Fibroblast of lung (primary cell): ENCODE results near the gene HMCN2. TPM values are rescaled to one million over a fixed set of nuclear protein-coding genes. Genes with fewer than 3 reads are reported as not detected.

Experiments used
- DNase-seq, 2 donors: peaks; one replicate each; pipeline versions ENCODE4 v3.0.0 to v3.0.0-alpha.2; 2010; ENCODE audit warnings: low read depth in 2 of 2
- H2AFZ ChIP-seq: 2 replicates; pipeline ENCODE4 v1.5.1; 2012; ENCODE audit warnings: low read length, control low read depth, inconsistent platforms
- H3K27ac ChIP-seq: 2 replicates; pipeline ENCODE4 v1.5.1; 2011; ENCODE audit warnings: low read length, control low read depth; ENCODE audit not compliant: insufficient read depth
- H3K27me3 ChIP-seq: 2 replicates; pipeline ENCODE4 v1.5.1; 2011; ENCODE audit warnings: mild to moderate bottlenecking, low read length; ENCODE audit not compliant: control insufficient read depth, insufficient read depth
- H3K36me3 ChIP-seq: 2 replicates; pipeline ENCODE4 v1.5.1; 2011; ENCODE audit warnings: low read length; ENCODE audit not compliant: control insufficient read depth, insufficient read depth
- H3K4me1 ChIP-seq: 2 replicates; pipeline ENCODE4 v1.5.1; 2011; ENCODE audit warnings: low read length; ENCODE audit not compliant: control insufficient read depth, insufficient read depth; ENCODE audit errors: extremely low read depth
- H3K4me2 ChIP-seq: 2 replicates; pipeline ENCODE4 v1.5.1; 2011; ENCODE audit warnings: low read length, control low read depth; ENCODE audit not compliant: insufficient read depth; ENCODE audit errors: extremely low read depth
- H3K4me3 ChIP-seq, 4 experiments: fragments of 200-600 bp in 1 of 4; sonication (generic) in 1 of 4; replicated peaks in 1 of 4; 2 replicates each; pipeline ENCODE4 v1.5.1; 2011 to 2016; ENCODE audit warnings: low read length in 4 of 4, low read depth in 3 of 4, mild to moderate bottlenecking in 3 of 4, control low read depth in 2 of 4, inconsistent platforms in 1 of 4, mixed read lengths in 1 of 4; ENCODE audit not compliant: insufficient read depth in 1 of 4; ENCODE audit errors: control extremely low read depth in 1 of 4
- H3K79me2 ChIP-seq: 2 replicates; pipeline ENCODE4 v1.5.1; 2012; ENCODE audit warnings: mild to moderate bottlenecking, low read length, inconsistent platforms; ENCODE audit not compliant: control insufficient read depth, insufficient read depth
- H3K9ac ChIP-seq: 2 replicates; pipeline ENCODE4 v1.5.1; 2011; ENCODE audit warnings: mild to moderate bottlenecking, low read length, control low read depth; ENCODE audit not compliant: insufficient read depth
- H3K9me3 ChIP-seq: 2 replicates; pipeline ENCODE4 v1.5.1; 2012; ENCODE audit warnings: low read depth, low read length; ENCODE audit not compliant: control insufficient read depth, insufficient read depth
- H4K20me1 ChIP-seq: 2 replicates; pipeline ENCODE4 v1.5.1; 2011; ENCODE audit warnings: low read length; ENCODE audit not compliant: control insufficient read depth, insufficient read depth; ENCODE audit errors: extremely low read depth
- EZH2 ChIP-seq: IDR thresholded peaks from 2 replicates; pipeline ENCODE4 v1.5.1; 2012; ENCODE audit warnings: low read length, control low read depth, mild to moderate bottlenecking; ENCODE audit errors: missing control alignments
- polyA plus RNA-seq, 2 donors: library from polyadenylated mRNA; depleted of rRNA in 1 of 2; stranded (reverse) in 1 of 2; unstranded in 1 of 2; fragments of >200 nt; gene quantifications; 2 replicates each; pipeline ENCODE4 v1.2.1, GENCODE V29; 2011 to 2012; ENCODE audit warnings: missing spikeins in 1 of 2
- total RNA-seq: library from RNA; depleted of rRNA; stranded (reverse); fragments of >200 nt; gene quantifications from 2 replicates; pipeline ENCODE4 v1.2.1, GENCODE V29; 2014
- TF ChIP-seq, protein P1 (sequence below), 2 donors: IDR thresholded peaks in 1 of 2; conservative IDR thresholded peaks in 1 of 2; 1 replicate in 1 of 2; 2 replicates in 1 of 2; pipeline ENCODE4 v1.5.1; 2011 to 2012; ENCODE audit warnings: low read length in 2 of 2, control low read depth in 1 of 2, inconsistent platforms in 1 of 2, low read depth in 1 of 2, mild to moderate bottlenecking in 1 of 2

The HMCN2 gene
- total and polyA plus RNA-seq, 2 donors (not counting 1 experiment from before 2014, with no cell fraction given): under 0.01 TPM; not detected in 1

DNA sequence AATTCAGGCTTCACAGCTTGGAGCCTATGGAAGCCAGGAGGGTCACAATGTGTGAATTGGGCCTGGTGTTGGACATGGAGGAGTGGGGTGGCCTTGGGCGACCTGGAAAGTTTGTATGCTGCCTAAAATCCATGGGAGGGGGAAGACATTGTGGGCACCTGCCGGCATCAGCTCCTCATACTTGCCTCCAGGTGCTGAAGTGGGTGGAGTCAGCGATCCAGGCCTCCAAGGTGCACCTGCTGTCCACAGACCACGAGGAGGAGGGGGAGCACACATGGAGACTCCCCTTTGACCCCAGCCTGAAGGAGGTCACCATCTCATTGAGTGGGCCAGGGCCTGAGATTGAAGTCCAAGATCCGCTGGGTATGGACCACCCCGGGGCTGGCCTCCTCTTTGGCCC, 29.1 kb downstream of the HMCN2 start:
- DNase-seq: no peak
- Histone ChIP-seq H3K27me3 (peaks cover 16% of the 10 kb centered on the region), H3K9ac (no peak overlapping the region), H3K4me3 (no peak overlapping the region), H4K20me1 (no peaks in the 10 kb centered on the region), H3K4me2 (no peak overlapping the region), H3K27ac (no peak overlapping the region), H3K79me2 (no peaks in the 10 kb centered on the region), H3K4me1 (no peaks in the 10 kb centered on the region), H3K36me3 (no peaks in the 10 kb centered on the region), H2AFZ (no peak overlapping the region), H3K9me3 (no peaks in the 10 kb centered on the region)
- TF ChIP-seq EZH2: no peak
- TF ChIP-seq, protein P1, sequence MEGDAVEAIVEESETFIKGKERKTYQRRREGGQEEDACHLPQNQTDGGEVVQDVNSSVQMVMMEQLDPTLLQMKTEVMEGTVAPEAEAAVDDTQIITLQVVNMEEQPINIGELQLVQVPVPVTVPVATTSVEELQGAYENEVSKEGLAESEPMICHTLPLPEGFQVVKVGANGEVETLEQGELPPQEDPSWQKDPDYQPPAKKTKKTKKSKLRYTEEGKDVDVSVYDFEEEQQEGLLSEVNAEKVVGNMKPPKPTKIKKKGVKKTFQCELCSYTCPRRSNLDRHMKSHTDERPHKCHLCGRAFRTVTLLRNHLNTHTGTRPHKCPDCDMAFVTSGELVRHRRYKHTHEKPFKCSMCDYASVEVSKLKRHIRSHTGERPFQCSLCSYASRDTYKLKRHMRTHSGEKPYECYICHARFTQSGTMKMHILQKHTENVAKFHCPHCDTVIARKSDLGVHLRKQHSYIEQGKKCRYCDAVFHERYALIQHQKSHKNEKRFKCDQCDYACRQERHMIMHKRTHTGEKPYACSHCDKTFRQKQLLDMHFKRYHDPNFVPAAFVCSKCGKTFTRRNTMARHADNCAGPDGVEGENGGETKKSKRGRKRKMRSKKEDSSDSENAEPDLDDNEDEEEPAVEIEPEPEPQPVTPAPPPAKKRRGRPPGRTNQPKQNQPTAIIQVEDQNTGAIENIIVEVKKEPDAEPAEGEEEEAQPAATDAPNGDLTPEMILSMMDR (conservative IDR thresholded peaks at IDR 0.05 in 1 of 2, IDR thresholded peaks at IDR 0.05 in 1 of 2; ENCODE audit: low read depth in 1 of 2, low read length in 2 of 2): no peak

DNA sequence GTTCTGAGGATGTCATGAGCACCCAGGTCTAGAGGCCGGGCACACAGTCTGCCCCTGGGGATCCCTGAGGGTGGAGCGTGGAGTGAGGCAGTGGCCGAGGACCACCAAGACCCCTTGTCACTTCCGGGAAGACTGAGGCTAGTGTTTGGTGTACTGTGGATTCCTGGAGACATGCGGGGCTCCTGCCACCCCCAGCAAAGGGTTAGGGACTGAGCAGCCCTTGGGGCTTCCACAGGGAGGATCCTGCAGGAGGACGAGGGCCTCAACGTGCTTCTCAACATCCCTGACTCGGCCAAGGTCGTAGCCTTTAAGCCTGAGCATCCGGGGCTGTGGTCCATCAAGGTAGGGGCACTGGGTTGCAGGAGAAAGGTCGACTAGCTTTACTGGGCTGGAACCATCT, 29.9 kb downstream of the HMCN2 start:
- Histone ChIP-seq H3K27ac (no peak overlapping the region), H3K36me3 (no peaks in the 10 kb centered on the region), H2AFZ (no peak overlapping the region), H3K4me1 (no peaks in the 10 kb centered on the region), H4K20me1 (no peaks in the 10 kb centered on the region), H3K4me2 (no peak overlapping the region), H3K4me3 (no peak overlapping the region), H3K79me2 (no peaks in the 10 kb centered on the region), H3K9me3 (no peaks in the 10 kb centered on the region), H3K27me3 (peaks cover 8% of the 10 kb centered on the region), H3K9ac (no peak overlapping the region)
- no peak for DNase-seq
- TF ChIP-seq, protein P1 (conservative IDR thresholded peaks at IDR 0.05 in 1 of 2, IDR thresholded peaks at IDR 0.05 in 1 of 2; ENCODE audit: low read depth in 1 of 2, low read length in 2 of 2): no peak
- no peak for TF ChIP-seq EZH2

DNA sequence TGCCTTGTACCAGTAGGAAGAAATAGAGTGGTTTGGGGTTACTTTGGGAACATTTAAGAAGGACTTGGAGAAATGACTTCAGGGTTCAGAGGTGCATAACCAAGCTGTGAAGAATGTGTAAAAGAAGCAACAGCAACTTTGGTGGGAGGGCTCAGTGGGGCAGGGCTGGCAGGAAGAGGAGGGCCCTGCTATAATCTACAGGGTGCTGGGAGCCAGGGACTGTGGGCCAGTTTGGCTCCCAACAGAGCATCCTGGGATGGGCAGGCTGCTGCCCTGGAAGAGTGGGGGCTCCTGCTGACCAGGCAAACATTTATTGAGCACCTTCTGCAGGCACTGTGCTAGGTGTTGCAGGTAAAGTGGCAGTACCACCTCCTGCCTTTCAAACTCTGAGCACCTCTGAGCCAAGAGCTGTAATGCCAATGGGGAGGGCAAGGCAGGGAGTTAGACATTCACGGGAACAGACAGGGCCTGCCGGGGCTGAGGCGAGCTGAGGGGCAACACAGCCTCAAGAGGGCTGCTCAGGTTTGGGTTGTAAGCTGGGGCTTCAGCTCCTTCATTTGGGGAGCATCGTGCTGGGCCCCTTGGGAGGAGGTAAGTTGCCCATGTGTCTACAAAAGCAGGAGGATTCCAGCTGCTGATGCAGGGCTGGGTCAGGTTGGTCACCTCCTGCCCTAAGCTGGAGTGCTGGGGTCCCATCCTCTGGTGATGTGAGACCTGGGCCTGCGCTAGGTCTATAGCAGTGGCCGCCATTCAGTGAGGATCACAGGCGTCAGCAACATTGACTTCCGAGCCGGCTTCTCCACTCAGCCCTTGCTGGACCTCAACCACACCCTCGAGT, 30.6 kb downstream of the HMCN2 start:
- no peak overlapping the region for H3K27ac ChIP-seq

More for the DNA sequence above, 30.6 kb downstream of the HMCN2 start:
- peaks cover 3% of the 10 kb centered on the region for H3K27me3 ChIP-seq
- H3K4me3 ChIP-seq: no peak overlapping the region
- no peaks in the 10 kb centered on the region for H3K36me3 ChIP-seq
- TF ChIP-seq EZH2: no peak
- TF ChIP-seq, protein P1 (conservative IDR thresholded peaks at IDR 0.05 in 1 of 2, IDR thresholded peaks at IDR 0.05 in 1 of 2; ENCODE audit: low read depth in 1 of 2, low read length in 2 of 2): no peak
- H4K20me1 ChIP-seq: no peaks in the 10 kb centered on the region
- H3K9me3 ChIP-seq: no peaks in the 10 kb centered on the region
- H3K79me2 ChIP-seq: no peaks in the 10 kb centered on the region
- H3K4me2 ChIP-seq: no peak overlapping the region
- H3K4me1 ChIP-seq: no peaks in the 10 kb centered on the region
- no peak overlapping the region for H3K9ac ChIP-seq
- no peak for DNase-seq
- H2AFZ ChIP-seq: no peak overlapping the region
